HL-60 (cell line): Measurements from ENCODE around the gene OTUD7B.

Source experiments
- DNase-seq, 2 experiments: peaks; one replicate each; pipeline ENCODE4 v3.0.0-alpha.2; 2010 to 2020; ENCODE audit warnings: low read depth in 1 of 2, low spot score in 1 of 2
- H3K27ac ChIP-seq: fragments of 250-450 bp; sonication (Bioruptor Pico); replicated peaks from 2 replicates; pipeline ENCODE4 v1.5.1; 2020; ENCODE audit warnings: mild to moderate bottlenecking, moderate library complexity
- H3K27me3 ChIP-seq: fragments of 250-450 bp; sonication (Bioruptor Pico); 2 replicates; pipeline ENCODE4 v1.5.1; 2021; ENCODE audit warnings: mild to moderate bottlenecking, moderate library complexity; ENCODE audit not compliant: insufficient read depth, poor library complexity, severe bottlenecking
- H3K4me3 ChIP-seq: replicated peaks from 2 replicates; pipeline ENCODE4 v1.5.1; 2011; ENCODE audit warnings: mild to moderate bottlenecking, control low read depth, low read length; ENCODE audit not compliant: insufficient read depth
- CTCF ChIP-seq: IDR thresholded peaks from one replicate; pipeline ENCODE4 v1.5.1; 2011; ENCODE audit warnings: low read length, control low read depth, inconsistent platforms; ENCODE audit not compliant: insufficient read depth
- GABPA ChIP-seq: IDR thresholded peaks from 2 replicates; pipeline ENCODE4 v1.6.1; 2012; ENCODE audit warnings: low read depth
- POLR2AphosphoS5 ChIP-seq: IDR thresholded peaks from 2 replicates; pipeline ENCODE4 v1.6.1; 2012; ENCODE audit warnings: low read depth
- REST ChIP-seq: IDR thresholded peaks from 2 replicates; pipeline ENCODE4 v1.6.1; 2012; ENCODE audit warnings: low read depth; ENCODE audit not compliant: insufficient replicate concordance
- SPI1 ChIP-seq: IDR thresholded peaks from 2 replicates; pipeline ENCODE4 v1.6.1; 2012; ENCODE audit warnings: low read depth, mild to moderate bottlenecking, borderline replicate concordance

OTUD7B gene

GRCh38 chr1:149979972-149980540 is 30.5 kb downstream of the OTUD7B start:
- TF ChIP-seq SPI1: no peak
- no peak for TF ChIP-seq POLR2AphosphoS5
- TF ChIP-seq REST: no peak
- TF ChIP-seq GABPA: no peak
- TF ChIP-seq CTCF: no peak
- DNase-seq: no peak
- Histone ChIP-seq H3K27ac (no peak overlapping the region), H3K4me3 (no peak overlapping the region), H3K27me3 (no peaks in the 10 kb centered on the region)

DNA sequence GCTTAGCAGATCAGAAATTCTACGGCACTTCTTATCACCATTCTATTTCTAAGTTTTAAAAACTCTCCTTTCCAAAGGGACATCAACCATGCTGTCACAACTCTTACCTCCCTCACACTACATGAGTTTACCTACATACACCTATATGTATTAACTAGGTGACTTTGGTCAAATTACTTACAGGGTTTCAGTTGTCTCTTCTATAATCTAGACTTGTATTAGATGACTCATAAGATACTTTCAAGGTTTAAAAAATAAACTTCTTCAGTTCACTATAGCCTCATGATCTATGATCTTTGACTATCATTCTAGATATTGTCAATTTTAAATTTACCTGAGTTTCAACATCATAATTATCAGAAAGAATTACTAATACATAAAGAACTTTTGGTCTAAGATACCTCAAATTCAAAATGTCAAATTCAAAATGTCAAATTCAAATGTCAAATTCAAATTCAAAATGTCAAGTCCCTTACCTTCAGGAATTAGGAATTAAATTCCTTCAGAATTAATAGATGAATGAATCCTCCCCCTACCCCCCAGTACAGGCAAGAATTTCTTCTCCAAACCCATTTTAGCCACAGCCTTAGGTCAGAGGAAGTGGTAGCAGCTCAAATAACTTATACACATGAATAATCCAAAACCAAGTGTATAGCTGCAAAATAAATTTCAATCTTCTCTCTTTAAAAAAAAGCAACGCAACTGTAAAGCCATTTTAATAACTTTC is 31.1 kb downstream of the OTUD7B start:
- H3K27me3 ChIP-seq: no peaks in the 10 kb centered on the region
- no peak overlapping the region for H3K27ac ChIP-seq
- DNase-seq: no peak
- H3K4me3 ChIP-seq: no peak overlapping the region
- no peak for TF ChIP-seq CTCF
- TF ChIP-seq REST: no peak
- no peak for TF ChIP-seq SPI1
- TF ChIP-seq POLR2AphosphoS5: no peak
- TF ChIP-seq GABPA: no peak

GRCh38 chr1:149978547-149979023 is 31.9 kb downstream of the OTUD7B start:
- Histone ChIP-seq H3K27me3 (no peaks in the 10 kb centered on the region), H3K4me3 (no peak overlapping the region), H3K27ac (no peak overlapping the region)
- TF ChIP-seq REST (no peak), SPI1 (no peak), GABPA (no peak), POLR2AphosphoS5 (no peak)
- DNase-seq: no peak
